Fibroblast of skin of scalp (primary cell): Measurements from ENCODE around the gene TGIF2.
"Not testable (repeated sequence)": the region's sequence is repeated elsewhere in the genome, so short reads cannot be mapped to it uniquely, and the experiment has no call there.

Experiments
- DNase-seq: peaks from one replicate; pipeline ENCODE4 v3.0.0-alpha.2; 2013

The TGIF2 gene

GRCh38 chr20:36547186-36548005, 26.0 kb upstream of the TGIF2 start:
- DNase-seq: no peak

GRCh38 chr20:36548006-36548315, 25.4 kb upstream of the TGIF2 start:
- no peak for DNase-seq

- no peak for DNase-seq
These were observed 24.4 kb upstream of the TGIF2 start for GRCh38 chr20:36548704-36549627.

- DNase-seq: no peak
These were observed 23.8 kb upstream of the TGIF2 start for GRCh38 chr20:36549628-36549941.

GRCh38 chr20:36549942-36550789, 23.2 kb upstream of the TGIF2 start:
- peak; percentile 54 for DNase-seq

- peak; percentile 60 for DNase-seq
These were observed 22.6 kb upstream of the TGIF2 start for GRCh38 chr20:36550790-36551299.

- DNase-seq: no peak
These were observed 18.1 kb upstream of the TGIF2 start for GRCh38 chr20:36555248-36555647.

- no peak for DNase-seq
These were observed 10.7 kb upstream of the TGIF2 start for GRCh38 chr20:36562724-36563123.

GRCh38 chr20:36563374-36563773, 10.0 kb upstream of the TGIF2 start:
- no peak for DNase-seq

- DNase-seq: not testable (repeated sequence)
These were observed 9.2 kb upstream of the TGIF2 start for GRCh38 chr20:36564078-36564725.

- not testable (repeated sequence) for DNase-seq
These were observed 8.7 kb upstream of the TGIF2 start for GRCh38 chr20:36564726-36565121.

GRCh38 chr20:36565520-36565919, 7.9 kb upstream of the TGIF2 start:
- DNase-seq: no peak

- DNase-seq: peak; percentile 61
These were observed 3.5 kb upstream of the TGIF2 start for GRCh38 chr20:36569847-36570429.

GRCh38 chr20:36571564-36572504, 1.6 kb upstream of the TGIF2 start:
- no peak for DNase-seq

GRCh38 chr20:36572701-36573102, 695 bp upstream of the TGIF2 start:
- DNase-seq: peak; percentile 22

GRCh38 chr20:36573798-36574365, 485 bp downstream of the TGIF2 start:
- no peak for DNase-seq

GRCh38 chr20:36574366-36575135, 1.2 kb downstream of the TGIF2 start:
- DNase-seq: peak; percentile 26

- no peak for DNase-seq
These were observed 2.7 kb downstream of the TGIF2 start for GRCh38 chr20:36576081-36576445.

- DNase-seq: no peak
These were observed 5.1 kb downstream of the TGIF2 start for GRCh38 chr20:36578356-36579041.
